ENCODE data around the gene GRIP2. TPM values are rescaled to one million over a fixed set of nuclear protein-coding genes. Genes with fewer than 3 reads are reported as not detected.

GRIP2 gene
- polyA plus RNA-seq, 3 donors = not detected

DNA sequence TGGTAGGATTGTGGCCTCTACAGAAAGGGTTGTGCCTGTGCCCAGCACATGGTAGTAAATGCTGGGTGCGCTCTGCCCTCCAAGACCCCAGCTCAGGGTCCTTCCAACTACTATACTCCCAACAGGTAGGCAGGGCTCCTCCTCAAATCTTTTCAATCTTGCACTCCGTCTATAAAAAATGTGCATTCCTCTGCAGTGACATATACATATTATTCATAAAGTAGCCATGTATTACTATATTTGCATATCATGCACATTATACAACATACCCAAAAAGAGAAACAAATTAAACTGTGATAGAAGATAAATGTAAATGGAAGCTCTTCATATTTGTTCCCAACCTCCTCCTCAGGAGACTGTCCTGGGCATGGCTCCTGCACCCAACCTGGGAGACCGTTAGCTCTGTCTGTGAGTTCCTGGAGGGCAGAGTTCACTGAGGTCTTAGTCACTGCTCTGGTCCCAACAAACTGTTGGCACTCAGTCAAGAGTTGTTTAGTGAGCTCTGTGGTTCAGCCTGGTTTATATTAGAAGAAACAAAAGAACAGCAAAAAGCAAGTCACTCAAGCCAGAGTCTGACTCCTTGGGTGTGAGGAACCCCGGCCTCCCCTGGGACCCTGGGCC is 47.7 kb upstream of the GRIP2 start:
- Histone ChIP-seq H3K4me2 (replicated peaks; ENCODE audit: extremely low read depth, low read length, poor library complexity, severe bottlenecking) (no peak overlapping the region), H3K4me1 (ENCODE audit: control insufficient read depth in 1 of 2, insufficient read depth in 2 of 2, low read length in 2 of 2) (no peaks in the 10 kb centered on the region), H3K9me3 (replicated peaks in 1 of 2; ENCODE audit: control insufficient read depth in 1 of 2, insufficient read depth in 1 of 2, low read length in 2 of 2) (no peaks in the 10 kb centered on the region), H3K27ac (ENCODE audit: low read depth in 1 of 2, low read length in 2 of 2) (no peak overlapping the region), H4K20me1 (ENCODE audit: insufficient read depth, low read length) (no peaks in the 10 kb centered on the region), H3K79me2 (ENCODE audit: insufficient read depth, low read length) (no peaks in the 10 kb centered on the region), H3K36me3 (replicated peaks in 1 of 2; ENCODE audit: control insufficient read depth in 1 of 2, insufficient read depth in 2 of 2, low read length in 2 of 2) (no peaks in the 10 kb centered on the region), H3K27me3 (ENCODE audit: control insufficient read depth in 2 of 2, insufficient read depth in 2 of 2, low read length in 2 of 2) (peaks cover 0 to 8% of the 10 kb centered on the region in 2 donors), H3K4me3 (replicated peaks in 1 of 3; ENCODE audit: low read depth in 2 of 3, low read length in 3 of 3) (no peak overlapping the region), H3K9ac (ENCODE audit: insufficient read depth, low read length, poor library complexity, severe bottlenecking) (no peak overlapping the region), H2AFZ (ENCODE audit: insufficient read depth, low read depth, low read length, poor library complexity, severe bottlenecking) (no peak overlapping the region)
- Mint-ChIP-seq H3K9me3 (peaks cover 0 to 4% (median 0%) of the 10 kb centered on the region in 7 donors), H3K36me3 (no peaks in the 10 kb centered on the region), H3K27ac (no peak overlapping the region), H3K27me3 (ENCODE audit: low read depth in 3 of 3) (peaks cover 9 to 39% (median 33%) of the 10 kb centered on the region in 3 donors), H3K4me1 (no peaks in the 10 kb centered on the region), H3K4me3 (no peak overlapping the region)
- WGBS (ENCODE audit: insufficient coverage) = 67% methylated on average over 1 of the region's 4 CpGs
- no peak for DNase-seq
- TF ChIP-seq, protein P1, sequence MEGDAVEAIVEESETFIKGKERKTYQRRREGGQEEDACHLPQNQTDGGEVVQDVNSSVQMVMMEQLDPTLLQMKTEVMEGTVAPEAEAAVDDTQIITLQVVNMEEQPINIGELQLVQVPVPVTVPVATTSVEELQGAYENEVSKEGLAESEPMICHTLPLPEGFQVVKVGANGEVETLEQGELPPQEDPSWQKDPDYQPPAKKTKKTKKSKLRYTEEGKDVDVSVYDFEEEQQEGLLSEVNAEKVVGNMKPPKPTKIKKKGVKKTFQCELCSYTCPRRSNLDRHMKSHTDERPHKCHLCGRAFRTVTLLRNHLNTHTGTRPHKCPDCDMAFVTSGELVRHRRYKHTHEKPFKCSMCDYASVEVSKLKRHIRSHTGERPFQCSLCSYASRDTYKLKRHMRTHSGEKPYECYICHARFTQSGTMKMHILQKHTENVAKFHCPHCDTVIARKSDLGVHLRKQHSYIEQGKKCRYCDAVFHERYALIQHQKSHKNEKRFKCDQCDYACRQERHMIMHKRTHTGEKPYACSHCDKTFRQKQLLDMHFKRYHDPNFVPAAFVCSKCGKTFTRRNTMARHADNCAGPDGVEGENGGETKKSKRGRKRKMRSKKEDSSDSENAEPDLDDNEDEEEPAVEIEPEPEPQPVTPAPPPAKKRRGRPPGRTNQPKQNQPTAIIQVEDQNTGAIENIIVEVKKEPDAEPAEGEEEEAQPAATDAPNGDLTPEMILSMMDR (IDR thresholded peaks at IDR 0.05) = no peak
- intact Hi-C loops (cut with micrococcal nuclease) = no loop called here

DNA sequence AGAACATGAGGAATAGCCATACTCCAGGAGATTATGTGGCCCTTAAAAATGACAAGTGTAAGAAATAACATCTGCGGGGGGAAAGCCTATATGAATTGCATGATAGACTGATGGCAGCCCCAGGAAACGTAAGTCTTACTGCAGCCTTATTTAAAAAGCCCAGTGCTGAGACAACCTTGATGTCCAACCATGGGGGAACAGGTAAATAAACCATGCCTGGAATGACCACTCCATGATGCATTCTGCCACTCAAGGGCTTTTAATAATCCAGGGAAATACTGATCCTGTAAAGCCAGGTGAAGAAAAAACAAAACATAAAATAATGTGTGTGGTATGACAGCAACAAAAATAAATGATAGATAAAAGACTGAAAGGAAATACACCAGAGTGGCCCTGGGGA is 46.5 kb upstream of the GRIP2 start:
- H3K4me1 ChIP-seq (ENCODE audit: control insufficient read depth in 1 of 2, insufficient read depth in 2 of 2, low read length in 2 of 2) = no peaks in the 10 kb centered on the region
- Mint-ChIP-seq H3K4me3 (no peak overlapping the region), H3K27ac (no peak overlapping the region), H3K36me3 (no peaks in the 10 kb centered on the region), H3K4me1 (no peaks in the 10 kb centered on the region), H3K27me3 (ENCODE audit: low read depth in 3 of 3) (peaks cover 8 to 42% (median 31%) of the 10 kb centered on the region in 3 donors), H3K9me3 (no peaks in the 10 kb centered on the region)
- 94% methylated on average over 2 of the region's 2 CpGs for WGBS (ENCODE audit: insufficient coverage)
- TF ChIP-seq, protein P1 (IDR thresholded peaks at IDR 0.05) = no peak
- H3K36me3 ChIP-seq (replicated peaks in 1 of 2; ENCODE audit: control insufficient read depth in 1 of 2, insufficient read depth in 2 of 2, low read length in 2 of 2) = no peaks in the 10 kb centered on the region
- no peak overlapping the region for H3K9ac ChIP-seq (ENCODE audit: insufficient read depth, low read length, poor library complexity, severe bottlenecking)
- intact Hi-C loops (cut with micrococcal nuclease) = no loop called here
- H3K4me3 ChIP-seq (replicated peaks in 1 of 3; ENCODE audit: low read depth in 2 of 3, low read length in 3 of 3) = no peak overlapping the region
- no peaks in the 10 kb centered on the region for H4K20me1 ChIP-seq (ENCODE audit: insufficient read depth, low read length)
- H3K9me3 ChIP-seq (replicated peaks in 1 of 2; ENCODE audit: control insufficient read depth in 1 of 2, insufficient read depth in 1 of 2, low read length in 2 of 2) = no peaks in the 10 kb centered on the region
- peaks cover 0 to 8% of the 10 kb centered on the region in 2 donors for H3K27me3 ChIP-seq (ENCODE audit: control insufficient read depth in 2 of 2, insufficient read depth in 2 of 2, low read length in 2 of 2)
- H3K79me2 ChIP-seq (ENCODE audit: insufficient read depth, low read length) = no peaks in the 10 kb centered on the region
- no peak overlapping the region for H3K4me2 ChIP-seq (replicated peaks; ENCODE audit: extremely low read depth, low read length, poor library complexity, severe bottlenecking)
- DNase-seq = no peak
- no peak overlapping the region for H2AFZ ChIP-seq (ENCODE audit: insufficient read depth, low read depth, low read length, poor library complexity, severe bottlenecking)
- H3K27ac ChIP-seq (ENCODE audit: low read depth in 1 of 2, low read length in 2 of 2) = no peak overlapping the region

Data from CD14-positive monocyte (primary cell).